Colonic mucosa (tissue), 4 donors: ENCODE measurements around the gene GPR25. TPM values are rescaled to one million over a fixed set of nuclear protein-coding genes. Genes with fewer than 3 reads are reported as not detected.

Source experiments
- DNase-seq: peaks from one replicate; pipeline ENCODE4 v3.0.0-alpha.2; 2020
- H3K27ac ChIP-seq: fragments of 200-600 bp; one replicate; pipeline ENCODE4 v1.8.0; 2021
- H3K27me3 ChIP-seq: fragments of 200-600 bp; one replicate; pipeline ENCODE4 v1.8.0; 2021
- H3K36me3 ChIP-seq: fragments of 200-600 bp; one replicate; pipeline ENCODE4 v1.8.0; 2021
- H3K4me1 ChIP-seq: fragments of 200-600 bp; one replicate; pipeline ENCODE4 v1.8.0; 2021; ENCODE audit warnings: mild to moderate bottlenecking
- H3K4me3 ChIP-seq: fragments of 200-600 bp; one replicate; pipeline ENCODE4 v1.8.0; 2021
- H3K9ac ChIP-seq, 2 donors: one replicate each; pipeline ENCODE4 v1.7.0; 2013; ENCODE audit warnings: control low read depth in 2 of 2, low read depth in 2 of 2, low read length in 2 of 2
- H3K9me3 ChIP-seq: fragments of 200-600 bp; one replicate; pipeline ENCODE4 v1.8.0; 2021
- CTCF ChIP-seq: fragments of 200-600 bp; IDR thresholded peaks from one replicate; pipeline ENCODE4 v1.8.0; 2022; ENCODE audit warnings: antibody characterized with exemption, mild to moderate bottlenecking
- intact Hi-C: fragments of 100-400 bp; cut with DNase I; formaldehyde crosslinking; loops from one replicate; pipeline ENCODE4 v1.14.1; 2022
- total RNA-seq, 2 donors: library from RNA; stranded (reverse); fragmentation: NEBNext Ultra II Directional in 1 of 2; extraction: Animal tissue kit (Norgen Biotek cat#: 25700) in 1 of 2; gene quantifications; one replicate each; pipeline ENCODE4 v1.2.1, GENCODE V29; 2021
- donor health status: healthy.
- donor health status: DM: no; HTN: no; CAD: no.
- donor health status: DM: no; HTN: no; CAD: no.

Gene GPR25
- total RNA-seq, 2 donors from 2014 or later = 0.19 to 0.27 TPM

GRCh38 chr1:200899451-200899915 is 26.7 kb downstream of the GPR25 start:
- H3K27ac ChIP-seq = no peak overlapping the region
- no peak for DNase-seq
- no peaks in the 10 kb centered on the region for H3K27me3 ChIP-seq
- H3K9ac ChIP-seq = no peak overlapping the region
- peaks cover 5% of the 10 kb centered on the region for H3K36me3 ChIP-seq
- H3K9me3 ChIP-seq = no peaks in the 10 kb centered on the region
- no peak overlapping the region for H3K4me3 ChIP-seq
- H3K4me1 ChIP-seq = peaks cover 11% of the 10 kb centered on the region
- intact Hi-C loops = no loop called here
- no peak for TF ChIP-seq CTCF

- Histone ChIP-seq H3K27me3 (no peaks in the 10 kb centered on the region), H3K9me3 (no peaks in the 10 kb centered on the region), H3K9ac (peak overlapping the region in 1 of 2 donors; percentile 21), H3K27ac (no peak overlapping the region), H3K36me3 (peaks cover 5% of the 10 kb centered on the region), H3K4me1 (peaks cover 11% of the 10 kb centered on the region), H3K4me3 (no peak overlapping the region)
- intact Hi-C loops = no loop called here
- no peak for TF ChIP-seq CTCF
- no peak for DNase-seq
Measured at GRCh38 chr1:200899954-200900867, 27.4 kb downstream of the GPR25 start.

- Histone ChIP-seq H3K9ac (no peak overlapping the region), H3K9me3 (no peaks in the 10 kb centered on the region), H3K27me3 (no peaks in the 10 kb centered on the region), H3K4me1 (peaks cover 11% of the 10 kb centered on the region), H3K4me3 (no peak overlapping the region), H3K27ac (no peak overlapping the region), H3K36me3 (peaks cover 5% of the 10 kb centered on the region)
- TF ChIP-seq CTCF = no peak
- intact Hi-C loops = no loop called here
- DNase-seq = no peak
Measured at GRCh38 chr1:200900877-200901276, 28.1 kb downstream of the GPR25 start.

DNA sequence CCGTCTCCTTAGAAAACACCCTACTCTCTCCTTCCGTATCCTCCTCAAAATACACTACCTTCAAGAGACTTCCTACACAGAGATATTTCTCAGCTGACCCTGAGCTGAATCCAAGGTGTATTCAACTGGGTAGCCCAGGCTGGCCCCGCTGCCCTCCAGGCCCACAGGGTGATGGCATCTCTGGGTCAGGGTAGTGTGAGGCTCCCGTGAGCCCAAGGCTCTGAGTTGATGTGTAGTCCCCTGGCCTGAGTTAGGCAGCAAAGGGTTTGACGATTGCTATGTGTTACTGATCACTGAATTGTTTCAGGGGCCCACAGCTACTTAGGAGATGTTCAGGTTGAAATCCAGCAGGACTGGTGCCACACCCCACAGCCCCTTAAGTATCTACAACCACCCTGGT is 28.6 kb downstream of the GPR25 start:
- Histone ChIP-seq H3K9me3 (no peaks in the 10 kb centered on the region), H3K4me3 (no peak overlapping the region), H3K9ac (no peak overlapping the region), H3K27ac (peak overlapping the region; percentile 3), H3K4me1 (peaks cover 13% of the 10 kb centered on the region), H3K27me3 (no peaks in the 10 kb centered on the region), H3K36me3 (peaks cover 5% of the 10 kb centered on the region)
- TF ChIP-seq CTCF = no peak
- intact Hi-C loops = no loop called here
- DNase-seq = no peak

GRCh38 chr1:200901796-200902444 is 29.1 kb downstream of the GPR25 start:
- no peak for TF ChIP-seq CTCF
- peak overlapping the region in 1 of 2 donors; percentile 6 for H3K9ac ChIP-seq
- H3K4me1 ChIP-seq = peaks cover 19% of the 10 kb centered on the region
- DNase-seq = no peak
- intact Hi-C loops = no loop called here
- no peaks in the 10 kb centered on the region for H3K27me3 ChIP-seq
- H3K9me3 ChIP-seq = no peaks in the 10 kb centered on the region
- H3K4me3 ChIP-seq = no peak overlapping the region
- H3K36me3 ChIP-seq = peaks cover 5% of the 10 kb centered on the region
- peak overlapping the region; percentile 3 for H3K27ac ChIP-seq
